Measurements from ENCODE around the gene LMF1.

Gene LMF1

GRCh38 chr16:1002399-1003166, 31.8 kb upstream of the LMF1 start:
- no peak for DNase-seq

GRCh38 chr16:1001096-1001495, 30.3 kb upstream of the LMF1 start:
- no peak for DNase-seq

GRCh38 chr16:1000608-1001007, 29.8 kb upstream of the LMF1 start:
- no peak for DNase-seq

GRCh38 chr16:999677-1000076, 28.9 kb upstream of the LMF1 start:
- DNase-seq, result no peak

GRCh38 chr16:998615-999014, 27.8 kb upstream of the LMF1 start:
- DNase-seq, result no peak

GRCh38 chr16:998211-998610, 27.4 kb upstream of the LMF1 start:
- no peak for DNase-seq

GRCh38 chr16:997440-998051, 26.8 kb upstream of the LMF1 start:
- no peak for DNase-seq

GRCh38 chr16:996681-997080, 25.9 kb upstream of the LMF1 start:
- DNase-seq, result no peak

- no peak for DNase-seq
These were observed 25.0 kb upstream of the LMF1 start for GRCh38 chr16:995783-996182.

- DNase-seq, result no peak
These were observed 24.3 kb upstream of the LMF1 start for GRCh38 chr16:995087-995486.

GRCh38 chr16:993731-994130, 22.9 kb upstream of the LMF1 start:
- DNase-seq, result no peak

- no peak for DNase-seq
These were observed 21.0 kb upstream of the LMF1 start for GRCh38 chr16:991773-992172.

GRCh38 chr16:991345-991744, 20.6 kb upstream of the LMF1 start:
- no peak for DNase-seq

GRCh38 chr16:990516-991291, 19.9 kb upstream of the LMF1 start:
- DNase-seq, result no peak

GRCh38 chr16:989354-989814, 18.6 kb upstream of the LMF1 start:
- DNase-seq, result no peak

GRCh38 chr16:988471-989353, 17.9 kb upstream of the LMF1 start:
- no peak for DNase-seq

- no peak for DNase-seq
These were observed 17.1 kb upstream of the LMF1 start for GRCh38 chr16:987906-988305.

GRCh38 chr16:986925-987582, 16.3 kb upstream of the LMF1 start:
- DNase-seq, result no peak

GRCh38 chr16:986411-986810, 15.6 kb upstream of the LMF1 start:
- no peak for DNase-seq

GRCh38 chr16:985646-986400, 15.0 kb upstream of the LMF1 start:
- DNase-seq, result no peak
